Small intestine (tissue), 4 donors: ENCODE results near the gene KCNJ15. TPM values are rescaled to one million over a fixed set of nuclear protein-coding genes. Genes with fewer than 3 reads are reported as not detected.

Experiments used
- polyA plus RNA-seq, 4 donors: library from polyadenylated mRNA; stranded (reverse) in 3 of 4; unstranded in 1 of 4; fragments of 200-250 nt in 3 of 4; fragments of 120-200 nt in 1 of 4; gene quantifications; one replicate each; pipeline versions ENCODE4 v1.2.1 to v1.2.3, GENCODE V29; 2013
- donor health status: healthy with polysubstance abuse.
- donor health status: Bipolar disorder and iron deficiency.
- donor health status: healthy.

The KCNJ15 gene
- polyA plus RNA-seq, 4 donors: 0.06 to 1.1 (median 0.17) TPM

Other genes starting within 250 kb of the KCNJ15 start
- 10 to 100 TPM in 1 of 4 donors, 1 to 10 TPM in 2, under 1 TPM in 1; 0.22 to 10.8 (median 3.4) TPM for gene ERG, start 241.5 kb downstream of the KCNJ15 start, polyA plus RNA-seq